HEK293 (cell line): ENCODE data around the gene WAC.

Experiments
- CTCF ChIA-PET: fragments of 350-600 bp; formaldehyde crosslinking; extraction: SDS; loops from one replicate; lab custom pipeline; 2021; ENCODE audit warnings: antibody characterized with exemption; lab: Yijun Ruan, JAX
- POLR2A ChIA-PET: fragments of 300-600 bp; formaldehyde crosslinking; extraction: SDS; loops from one replicate; lab custom pipeline; 2020; ENCODE audit warnings: antibody characterized with exemption, inconsistent platforms; lab: Yijun Ruan, JAX
- H3K27ac ChIP-seq: fragments of 200-500 bp; sonication (Bioruptor generic); 2 replicates; pipeline ENCODE4 v1.5.1; 2014; ENCODE audit warnings: low read depth, low read length, control low read depth, inconsistent platforms; ENCODE audit errors: extremely low read depth
- H3K36me3 ChIP-seq, 2 experiments: fragments of 200-500 bp in 1 of 2; sonication (Bioruptor generic) in 1 of 2; 1 replicate in 1 of 2; 2 replicates in 1 of 2; pipeline ENCODE4 v1.5.1; 2014 to 2017; ENCODE audit warnings: inconsistent platforms in 2 of 2, low read length in 2 of 2; ENCODE audit not compliant: control insufficient read depth in 2 of 2, insufficient read depth in 1 of 2
- H3K4me1 ChIP-seq: fragments of 200-500 bp; sonication (Bioruptor generic); 2 replicates; pipeline ENCODE4 v1.5.1; 2014; ENCODE audit warnings: mild to moderate bottlenecking, low read length, inconsistent platforms; ENCODE audit not compliant: control insufficient read depth, insufficient read depth
- H3K4me3 ChIP-seq: 2 replicates; pipeline ENCODE4 v1.5.1; 2011; ENCODE audit warnings: low read depth, mild to moderate bottlenecking, control low read depth, low read length, moderate library complexity
- H3K9me3 ChIP-seq: fragments of 200-500 bp; sonication (Bioruptor generic); 2 replicates; pipeline ENCODE4 v1.5.1; 2014; ENCODE audit warnings: low read depth, low read length, inconsistent platforms; ENCODE audit not compliant: control insufficient read depth, insufficient read depth
- CTCF ChIP-seq: fragments of 450-650 bp; formaldehyde crosslinking; IDR thresholded peaks from 2 replicates; pipeline ENCODE4 v1.5.1; 2016; ENCODE audit warnings: missing biosample characterization, missing genetic modification characterization
- GLI2 ChIP-seq: fragments of 450-650 bp; formaldehyde crosslinking; IDR thresholded peaks from 2 replicates; pipeline ENCODE4; 2017; ENCODE audit warnings: missing biosample characterization, missing genetic modification characterization, low read depth, borderline replicate concordance
- PRDM4 ChIP-seq: fragments of 450-650 bp; formaldehyde crosslinking; IDR thresholded peaks from 2 replicates; pipeline ENCODE4 v1.5.1; 2017; ENCODE audit warnings: missing biosample characterization, missing genetic modification characterization
- SP7 ChIP-seq: fragments of 450-650 bp; formaldehyde crosslinking; IDR thresholded peaks from 2 replicates; pipeline ENCODE4 v1.5.1; 2016; ENCODE audit warnings: missing biosample characterization, missing genetic modification characterization
- TSHZ1 ChIP-seq: fragments of 450-650 bp; formaldehyde crosslinking; IDR thresholded peaks from 2 replicates; pipeline ENCODE4 v1.5.1; 2016; ENCODE audit warnings: missing biosample characterization, missing genetic modification characterization, borderline replicate concordance
- ZNF114 ChIP-seq: fragments of 450-650 bp; formaldehyde crosslinking; IDR thresholded peaks from 2 replicates; pipeline ENCODE4 v1.5.0; 2017; ENCODE audit warnings: missing biosample characterization, missing genetic modification characterization
- ZNF214 ChIP-seq: fragments of 450-650 bp; formaldehyde crosslinking; IDR thresholded peaks from 2 replicates; pipeline ENCODE4 v1.5.1; 2017; ENCODE audit warnings: missing biosample characterization, mild to moderate bottlenecking, missing genetic modification characterization, borderline replicate concordance
- ZNF239 ChIP-seq: fragments of 450-650 bp; formaldehyde crosslinking; IDR thresholded peaks from 2 replicates; pipeline ENCODE4 v1.5.1; 2016; ENCODE audit warnings: missing biosample characterization, missing genetic modification characterization
- ZNF280C ChIP-seq: fragments of 450-650 bp; formaldehyde crosslinking; IDR thresholded peaks from 2 replicates; pipeline ENCODE4 v1.5.1; 2016; ENCODE audit warnings: missing biosample characterization, missing genetic modification characterization
- ZNF311 ChIP-seq: fragments of 450-650 bp; formaldehyde crosslinking; IDR thresholded peaks from 2 replicates; pipeline ENCODE4 v1.5.1; 2017; ENCODE audit warnings: missing biosample characterization, missing genetic modification characterization, borderline replicate concordance
- ZNF341 ChIP-seq: fragments of 450-650 bp; formaldehyde crosslinking; IDR thresholded peaks from 2 replicates; pipeline ENCODE4; 2016; ENCODE audit warnings: low read depth, missing biosample characterization, missing genetic modification characterization
- ZNF394 ChIP-seq: fragments of 450-650 bp; formaldehyde crosslinking; IDR thresholded peaks from 2 replicates; pipeline ENCODE4 v1.5.1; 2016; ENCODE audit warnings: missing biosample characterization, missing genetic modification characterization, mild to moderate bottlenecking, moderate library complexity, borderline replicate concordance
- ZNF449 ChIP-seq: fragments of 450-650 bp; formaldehyde crosslinking; IDR thresholded peaks from 2 replicates; pipeline ENCODE4 v1.5.1; 2017; ENCODE audit warnings: missing biosample characterization, mild to moderate bottlenecking, missing genetic modification characterization, moderate library complexity
- ZNF510 ChIP-seq: fragments of 450-650 bp; formaldehyde crosslinking; IDR thresholded peaks from 2 replicates; pipeline ENCODE4 v1.5.1; 2018; ENCODE audit warnings: mild to moderate bottlenecking, missing genetic modification characterization, missing biosample characterization; ENCODE audit not compliant: insufficient replicate concordance
- ZNF558 ChIP-seq: fragments of 450-650 bp; formaldehyde crosslinking; IDR thresholded peaks from 2 replicates; pipeline ENCODE4 v1.5.1; 2016; ENCODE audit warnings: missing biosample characterization, missing genetic modification characterization
- ZNF677 ChIP-seq: fragments of 450-650 bp; IDR thresholded peaks from 2 replicates; pipeline ENCODE4 v1.5.0; 2018; ENCODE audit warnings: missing biosample characterization, mild to moderate bottlenecking, missing genetic modification characterization, moderate library complexity
- ZNF837 ChIP-seq: fragments of 450-650 bp; formaldehyde crosslinking; IDR thresholded peaks from 2 replicates; pipeline ENCODE4 v1.5.1; 2016; ENCODE audit warnings: missing biosample characterization, missing genetic modification characterization
- ZSCAN23 ChIP-seq: fragments of 450-650 bp; formaldehyde crosslinking; IDR thresholded peaks from 2 replicates; pipeline ENCODE4 v1.5.1; 2016; ENCODE audit warnings: missing biosample characterization, missing genetic modification characterization
- ZSCAN4 ChIP-seq: fragments of 450-650 bp; formaldehyde crosslinking; IDR thresholded peaks from 2 replicates; pipeline ENCODE4 v1.5.1; 2017; ENCODE audit warnings: missing biosample characterization, missing genetic modification characterization

WAC gene

GRCh38 chr10:28533571-28534304 lies 820 bp downstream of the WAC start:
- Histone ChIP-seq H3K27ac (peak overlapping the region; percentile 98), H3K4me1 (peaks cover 13% of the 10 kb centered on the region), H3K4me3 (peak overlapping the region; percentile 89), H3K9me3 (no peaks in the 10 kb centered on the region), H3K36me3 (peaks cover 43 to 48% of the 10 kb centered on the region in 2 experiments)
- ChIA-PET POLR2A (interaction anchor here (0.6 to 1.5 kb wide), 4 partner anchors 17 to 1388 kb away, joined by 3 to 5 read pairs (median 4); no protein-coding TSS in a partner anchor), CTCF (interaction anchor here (0.8 kb wide), 1 partner anchor 585 kb away, joined by 3 read pairs; no protein-coding TSS in a partner anchor)
- TF ChIP-seq GLI2 (tag by site-specific recombination) (no peak), ZNF280C (tag by site-specific recombination) (no peak), ZNF214 (tag by site-specific recombination) (no peak), ZNF311 (tag by site-specific recombination) (no peak), ZNF114 (tag by site-specific recombination) (no peak), PRDM4 (tag by site-specific recombination) (no peak), ZNF394 (tag by site-specific recombination) (no peak), ZNF341 (tag by site-specific recombination) (peak; percentile 90), ZSCAN4 (tag by site-specific recombination) (no peak), CTCF (tag by site-specific recombination) (no peak), ZNF510 (tag by site-specific recombination) (no peak), TSHZ1 (tag by site-specific recombination) (no peak), ZNF449 (tag by site-specific recombination) (no peak), ZNF558 (no peak), SP7 (tag by site-specific recombination) (peak; percentile 49; the same call in 1 of the 2 replicates), ZNF239 (tag by site-specific recombination) (no peak), ZSCAN23 (no peak), ZNF677 (tag by site-specific recombination) (no peak), ZNF837 (no peak)
